Posterior vena cava (tissue), 2 donors: ENCODE data around the gene RAB10. TPM values are rescaled to one million over a fixed set of nuclear protein-coding genes. Genes with fewer than 3 reads are reported as not detected.
A peak's percentile ranks its signal among the peaks of the same experiment; 100 is the strongest.
"Not testable (repeated sequence)": the region's sequence is repeated elsewhere in the genome, so short reads cannot be mapped to it uniquely, and the experiment has no call there.

Experiments used
- DNase-seq: peaks from one replicate; pipeline ENCODE4 v3.0.0-alpha.2; 2020; ENCODE audit warnings: low spot score
- intact Hi-C, 2 donors: fragments of 100-400 bp; cut with DNase I; formaldehyde crosslinking; loops; one replicate each; pipeline versions ENCODE4 v1.14.1 to v1.14.2; 2022 to 2023
- total RNA-seq, 2 donors: library from RNA; stranded (reverse); fragmentation: NEBNext Ultra II Directional; extraction: Animal tissue kit (Norgen Biotek cat#: 25700); gene quantifications; one replicate each; pipeline ENCODE4 v1.2.1, GENCODE V29; 2021
- donor health status: DM: yes; HTN: yes; CAD: no.
- donor health status: DM: yes; HTN: yes; CAD: no.

Gene RAB10
- total RNA-seq, 2 donors from 2014 or later, result 86.1 to 94.6 TPM

GRCh38 chr2:26136451-26136850 is 102.6 kb downstream of the RAB10 start:
- intact Hi-C loops, result no loop called here
- DNase-seq, result no peak

- intact Hi-C loops, result loop anchor here (2.0 to 10.0 kb wide), 2 partner anchors 17 to 185 kb away; no protein-coding TSS in a partner anchor
- no peak for DNase-seq
These were observed 105.6 kb downstream of the RAB10 start for GRCh38 chr2:26139269-26140183.

DNA sequence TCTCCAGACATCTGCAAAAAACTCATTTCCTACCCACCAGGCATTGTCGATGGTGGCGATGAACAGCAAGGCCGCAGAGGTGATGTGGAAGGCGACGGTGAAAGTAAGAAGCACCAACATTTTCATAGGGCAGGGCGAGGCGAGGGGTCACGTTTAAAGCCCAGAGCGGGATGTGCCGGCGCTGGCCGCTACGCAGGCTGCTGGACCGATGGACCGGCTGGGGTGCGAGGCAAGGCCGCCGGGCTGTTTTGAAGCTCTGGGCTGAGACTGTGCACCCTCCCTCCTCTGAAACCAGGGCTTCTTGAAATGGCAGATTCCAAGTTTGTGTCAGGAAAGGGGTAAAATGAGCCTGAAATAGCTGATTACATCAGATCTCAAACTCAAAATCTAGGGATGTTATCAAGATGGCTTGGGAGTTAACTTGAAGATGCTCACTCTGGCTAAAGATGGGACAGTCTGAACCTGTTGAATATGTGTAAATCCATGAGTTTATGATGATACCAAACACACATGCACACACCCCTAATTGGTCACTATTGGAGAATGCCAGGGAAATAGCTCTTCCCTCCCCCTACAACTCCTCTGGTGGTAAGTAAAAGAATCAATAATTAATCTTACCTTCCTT is 107.4 kb downstream of the RAB10 start:
- intact Hi-C loops, result loop anchor here (2.0 to 10.0 kb wide), 2 partner anchors 18 to 186 kb away; no protein-coding TSS in a partner anchor
- no peak for DNase-seq

DNA sequence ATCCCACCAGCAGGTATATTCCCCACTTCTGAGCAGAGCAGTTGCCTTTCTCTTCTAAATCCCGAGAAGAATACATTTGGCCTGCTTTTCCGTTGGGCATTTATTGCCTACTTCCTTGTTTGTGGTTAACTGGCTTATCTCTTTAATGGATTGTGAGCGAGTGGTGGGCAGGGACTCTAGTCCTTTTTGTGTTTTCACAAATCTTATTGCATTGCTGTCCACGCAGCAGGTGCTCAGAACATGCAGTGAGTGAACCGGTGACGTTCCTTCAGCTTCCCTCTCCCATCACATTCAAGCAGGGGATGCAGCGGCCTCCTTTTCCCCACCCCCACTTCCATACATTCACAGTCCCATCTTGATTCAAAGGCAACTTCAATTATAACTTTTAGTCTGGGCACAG is 110.1 kb downstream of the RAB10 start:
- intact Hi-C loops, result loop anchor here (2.0 to 10.0 kb wide), 2 partner anchors 151 to 189 kb away; no protein-coding TSS in a partner anchor
- no peak for DNase-seq

DNA sequence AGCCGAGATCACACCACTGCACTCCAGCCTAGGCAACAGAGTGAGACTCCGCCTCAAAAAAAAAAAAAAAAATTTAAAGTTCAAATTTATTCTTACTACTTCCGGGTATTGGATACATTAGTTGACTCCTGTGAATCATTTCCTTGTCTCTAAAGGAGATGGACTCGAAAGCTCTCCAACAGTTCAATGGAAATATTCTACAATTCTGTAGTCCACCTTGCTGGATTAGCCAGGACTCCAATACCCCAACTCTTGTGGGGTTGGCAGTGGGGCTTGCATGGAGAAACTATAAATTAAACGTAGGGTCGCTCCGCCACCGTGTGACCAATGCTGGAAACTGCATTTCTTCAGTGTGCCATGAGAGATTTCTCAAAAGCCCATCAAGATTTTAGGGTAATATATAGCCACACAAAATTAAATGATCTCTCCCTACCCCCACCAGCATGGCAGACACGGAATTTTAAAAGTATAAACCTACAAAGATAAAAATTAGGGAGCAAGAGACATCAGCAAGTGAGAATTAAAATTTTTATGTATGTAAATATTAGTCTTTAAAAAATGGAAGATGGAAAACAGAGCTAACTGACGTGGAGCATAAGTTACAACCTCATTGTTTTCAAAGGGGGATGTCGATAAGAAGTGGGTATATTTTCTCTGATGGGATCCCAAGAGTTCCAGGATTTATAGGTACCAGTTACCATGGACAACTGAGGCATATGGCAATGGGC is 111.2 kb downstream of the RAB10 start:
- intact Hi-C loops, result loop anchor here (2.0 to 10.0 kb wide), 2 partner anchors 152 to 190 kb away; no protein-coding TSS in a partner anchor
- DNase-seq, result no peak

DNA sequence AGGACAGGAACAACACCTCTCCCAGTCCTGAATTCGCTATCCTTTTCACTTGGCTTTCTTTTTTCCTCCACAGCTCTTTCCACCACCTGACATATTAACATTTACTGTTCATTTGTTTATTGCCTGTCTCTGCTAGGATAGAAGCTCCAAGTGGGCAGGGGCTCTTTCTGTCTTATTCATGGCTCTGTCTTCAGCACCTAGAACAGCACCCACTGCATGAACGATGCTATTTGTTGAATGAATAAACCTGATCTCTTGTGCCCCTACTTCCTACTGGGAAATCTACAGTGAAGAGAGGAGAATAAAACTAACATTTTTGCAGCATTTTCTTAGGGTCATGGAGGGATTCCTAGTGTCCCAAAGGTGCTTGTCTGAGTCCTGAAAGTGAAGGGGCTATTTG is 114.6 kb downstream of the RAB10 start:
- DNase-seq, result no peak
- intact Hi-C loops, result loop anchor here (10.0 kb wide), 1 partner anchor 194 kb away; no protein-coding TSS in a partner anchor

DNA sequence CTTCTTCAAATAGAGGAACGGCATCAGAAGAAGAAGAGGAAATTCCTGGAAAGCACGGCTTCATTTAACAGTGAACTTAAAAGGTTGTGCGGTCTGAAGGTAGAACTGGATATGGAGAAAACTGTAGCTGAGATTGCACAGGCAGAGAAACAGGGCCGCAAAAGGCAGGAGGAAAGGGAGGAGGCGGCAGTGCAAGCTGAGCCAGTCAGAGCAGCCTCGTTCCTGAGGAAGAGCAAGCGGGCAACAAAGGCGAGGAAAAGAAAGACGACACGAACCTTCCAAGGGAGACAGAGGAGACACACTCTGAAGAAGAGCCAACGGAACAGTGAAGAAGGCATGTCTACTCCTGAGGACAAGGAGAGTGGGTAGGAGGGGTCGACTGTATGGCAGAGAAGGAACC is 116.4 kb downstream of the RAB10 start:
- DNase-seq, result no peak
- intact Hi-C loops, result no loop called here

- DNase-seq, result no peak
- intact Hi-C loops, result no loop called here
These were observed 123.7 kb downstream of the RAB10 start for GRCh38 chr2:26157580-26157979.

- DNase-seq, result peak; percentile 24
- intact Hi-C loops, result no loop called here
These were observed 128.0 kb downstream of the RAB10 start for GRCh38 chr2:26161926-26162325.

DNA sequence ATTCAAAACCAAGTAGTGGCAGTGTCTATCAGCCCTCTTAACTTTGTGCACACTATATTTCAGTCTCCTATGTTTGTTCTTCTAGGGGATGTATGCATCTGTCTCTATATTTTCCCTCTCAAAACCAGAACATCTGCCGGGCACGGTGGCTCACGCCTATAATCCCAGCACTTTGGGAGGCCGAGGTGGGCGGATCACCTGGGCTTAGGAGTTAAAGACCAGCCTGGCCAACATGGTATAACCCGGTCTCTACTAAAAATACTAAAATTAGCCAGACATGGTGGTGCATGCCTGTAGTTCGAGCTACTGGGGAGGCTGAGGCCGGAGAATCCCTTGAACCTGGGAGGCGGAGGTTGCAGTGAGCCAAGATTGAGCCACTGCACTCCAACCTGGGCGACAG is 129.1 kb downstream of the RAB10 start:
- intact Hi-C loops, result no loop called here
- DNase-seq, result peak; percentile 51

- peak; percentile 12 for DNase-seq
- intact Hi-C loops, result no loop called here
These were observed 130.3 kb downstream of the RAB10 start for GRCh38 chr2:26164231-26164630.

DNA sequence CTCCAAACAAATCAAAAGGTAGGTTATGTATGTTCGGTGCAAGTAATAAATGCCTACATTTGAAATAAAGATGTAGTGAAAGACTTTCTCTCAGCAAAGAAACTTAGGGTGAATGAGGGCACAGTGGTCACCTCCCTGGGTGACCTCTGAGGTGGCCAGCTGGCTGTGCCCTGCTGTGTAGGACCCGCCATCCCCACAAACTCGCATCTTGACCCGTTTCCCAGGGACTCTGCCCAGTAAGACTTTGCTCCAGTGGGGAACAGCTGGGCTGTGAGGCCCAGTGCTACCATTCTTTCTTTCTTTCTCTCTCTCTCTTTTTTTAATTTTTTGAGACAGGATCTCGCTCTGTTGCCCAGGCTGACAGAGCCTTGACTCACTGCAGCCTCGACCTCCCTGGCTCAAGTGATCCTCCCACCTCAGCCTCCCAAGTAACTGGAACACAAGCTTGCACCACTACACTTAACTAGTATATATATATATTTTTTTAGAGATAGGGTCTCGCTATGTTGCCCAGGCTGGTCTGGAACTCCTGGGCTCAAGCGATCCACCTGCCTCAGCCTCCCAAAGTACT is 130.8 kb downstream of the RAB10 start:
- intact Hi-C loops, result no loop called here
- peak; percentile 52 for DNase-seq

DNA sequence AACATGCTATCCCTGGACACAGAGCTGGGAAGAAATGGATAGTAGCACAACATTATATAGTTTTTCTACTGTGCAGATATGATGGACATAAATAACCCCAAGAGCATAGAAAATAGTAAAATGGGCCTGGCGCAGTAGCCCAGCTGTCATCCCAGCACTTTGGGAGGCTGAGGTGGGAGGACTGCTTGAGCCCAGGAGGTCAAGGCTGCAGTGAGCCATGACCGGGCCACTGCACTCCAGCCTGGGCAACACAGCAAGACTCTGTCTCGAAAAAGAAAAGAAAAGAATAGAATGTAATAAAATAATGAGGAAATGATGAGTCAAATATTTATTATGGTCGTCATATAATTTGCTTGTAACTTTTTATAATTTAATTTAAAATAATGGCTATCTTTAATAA is 131.5 kb downstream of the RAB10 start:
- DNase-seq, result peak; percentile 24
- intact Hi-C loops, result no loop called here

DNA sequence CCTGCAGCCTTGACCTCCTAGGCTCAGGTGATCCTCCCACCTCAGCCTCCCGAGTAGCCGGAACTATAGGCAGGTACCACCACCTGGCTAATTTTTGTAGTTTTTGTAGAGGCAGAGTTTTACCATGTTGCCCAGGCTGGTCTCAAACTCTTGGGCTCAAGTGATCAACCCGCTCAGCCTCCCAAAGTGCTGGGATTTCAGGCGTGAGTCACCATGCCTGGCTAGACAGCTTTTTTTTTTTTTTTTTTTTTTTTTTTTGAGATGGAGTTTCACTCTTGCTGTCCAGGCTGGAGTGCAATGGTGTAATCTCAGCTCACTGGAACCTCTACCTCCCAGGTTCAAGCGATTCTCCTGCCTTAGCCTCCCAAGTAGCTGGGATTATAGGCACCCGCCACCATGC is 132.7 kb downstream of the RAB10 start:
- peak; percentile 16 for DNase-seq
- intact Hi-C loops, result not testable (repeated sequence)

GRCh38 chr2:26168785-26169184 is 134.9 kb downstream of the RAB10 start:
- DNase-seq, result peak; percentile 22

DNA sequence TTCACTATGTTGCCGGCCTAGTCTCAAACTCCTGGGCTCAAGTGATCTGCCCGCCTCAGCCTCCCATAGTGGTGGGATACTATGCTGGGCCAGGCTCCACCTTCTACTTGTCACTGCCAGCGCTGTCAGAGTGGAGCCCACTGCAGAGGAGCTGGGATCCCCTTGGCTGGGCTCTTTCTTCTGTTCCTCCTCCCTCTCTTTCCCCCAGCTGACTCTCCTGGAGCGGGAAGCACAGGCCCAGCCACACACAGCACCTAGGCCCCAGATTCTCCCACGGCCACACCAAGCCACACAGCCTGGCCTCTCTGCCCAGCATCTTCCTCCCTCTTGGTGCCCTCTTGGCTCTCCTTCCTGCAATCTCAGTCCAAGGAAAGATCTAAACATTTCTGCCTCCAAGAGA is 135.3 kb downstream of the RAB10 start:
- intact Hi-C loops, result no loop called here
- peak; percentile 58 for DNase-seq

More at GRCh38 chr2:26168785-26169184, 134.9 kb downstream of the RAB10 start:
- intact Hi-C loops, result no loop called here

DNA sequence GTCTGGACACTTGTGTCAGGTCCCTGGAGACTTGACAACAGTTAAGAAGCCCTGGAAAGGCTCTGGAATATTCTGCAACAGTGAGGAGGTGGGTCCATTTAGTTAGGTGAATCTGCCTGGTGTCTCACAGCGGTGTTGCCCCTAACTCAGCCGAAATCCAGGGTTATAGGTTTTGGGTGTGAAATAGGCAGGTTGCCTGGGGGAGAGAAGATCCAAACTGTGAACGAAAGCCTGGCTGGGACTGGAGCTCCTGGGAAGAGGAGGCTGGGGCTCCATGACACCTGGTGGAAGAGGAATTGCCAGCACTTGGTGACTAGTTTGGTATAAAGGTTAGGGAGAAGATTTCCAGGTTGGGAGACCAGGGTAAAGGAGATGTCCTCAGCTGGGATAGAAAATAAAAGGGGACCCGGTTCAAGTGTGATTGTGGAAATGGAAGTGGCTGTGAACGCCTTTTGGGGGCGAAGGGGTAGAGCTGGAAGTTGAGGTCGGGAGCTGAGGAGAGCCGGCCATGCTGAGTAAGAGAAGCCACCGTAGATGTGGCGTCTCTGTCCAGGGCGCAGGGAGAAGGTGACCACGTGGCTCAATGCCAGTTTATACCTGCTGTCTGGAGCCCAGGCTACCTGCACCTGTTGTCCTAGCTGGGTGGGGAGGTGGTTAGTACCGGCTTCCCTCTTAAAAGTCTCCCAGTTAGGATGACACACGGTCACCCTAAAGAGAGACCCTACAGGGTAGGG is 136.0 kb downstream of the RAB10 start:
- intact Hi-C loops, result no loop called here
- DNase-seq, result peak; percentile 50

GRCh38 chr2:26170795-26171194 is 136.9 kb downstream of the RAB10 start:
- intact Hi-C loops, result no loop called here
- peak; percentile 62 for DNase-seq
